GM08714 (cell line): ENCODE data around the gene FDCSP.

Source experiments
- H3K4me3 ChIP-seq: fragments of 200-500 bp; sonication (Bioruptor generic); 2 replicates; pipeline ENCODE4 v1.5.1; 2014; ENCODE audit warnings: mild to moderate bottlenecking, low read length, inconsistent platforms
- ZNF274 ChIP-seq: IDR thresholded peaks from 2 replicates; pipeline ENCODE4 v1.6.1; 2012; ENCODE audit warnings: mild to moderate bottlenecking, low read depth, low read length

FDCSP gene

DNA sequence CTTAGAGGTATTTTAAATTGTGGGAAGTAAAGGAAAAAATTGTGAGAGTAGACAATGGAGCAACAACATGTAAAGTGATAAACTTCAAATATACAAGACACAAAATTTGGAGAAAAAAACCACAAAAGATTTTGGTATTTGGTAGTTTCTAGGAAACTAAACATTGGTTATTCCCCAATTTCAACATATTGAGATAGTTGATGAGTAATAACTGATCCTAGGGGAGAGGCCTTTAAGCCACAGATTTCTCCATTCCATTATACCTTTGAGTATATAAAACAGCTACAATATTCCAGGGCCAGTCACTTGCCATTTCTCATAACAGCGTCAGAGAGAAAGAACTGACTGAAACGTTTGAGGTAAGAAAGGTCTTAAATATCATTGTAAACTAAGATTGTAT, at the start of gene FDCSP:
FDCSP (plus strand) TSS at position 301 of the 400 bp plus-strand sequence. CDS start 5,071 bp downstream, outside the sequence.
- TF ChIP-seq ZNF274 = no peak
- no peak within 1 kb of the TSS for H3K4me3 ChIP-seq

DNA sequence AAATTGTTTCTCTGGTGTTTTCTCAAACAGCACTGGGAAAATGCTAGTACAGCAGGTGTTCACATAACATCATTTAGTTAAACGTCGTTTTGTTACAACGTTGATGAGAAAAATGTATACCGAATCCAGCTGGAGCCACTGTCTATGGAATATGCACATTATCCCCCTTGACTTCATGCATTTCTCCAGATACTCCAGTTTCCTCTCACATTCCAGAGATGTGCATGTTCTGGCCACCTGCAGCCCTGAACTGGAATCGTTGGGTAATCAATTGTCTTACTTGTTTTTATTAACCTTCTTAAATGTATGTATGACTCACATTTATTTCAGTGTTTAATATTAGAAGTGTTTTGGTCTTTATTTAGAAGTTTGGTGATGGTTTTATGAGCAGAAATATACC, 48.8 kb upstream of the FDCSP start:
- no peak for TF ChIP-seq ZNF274
- H3K4me3 ChIP-seq = no peak overlapping the region

DNA sequence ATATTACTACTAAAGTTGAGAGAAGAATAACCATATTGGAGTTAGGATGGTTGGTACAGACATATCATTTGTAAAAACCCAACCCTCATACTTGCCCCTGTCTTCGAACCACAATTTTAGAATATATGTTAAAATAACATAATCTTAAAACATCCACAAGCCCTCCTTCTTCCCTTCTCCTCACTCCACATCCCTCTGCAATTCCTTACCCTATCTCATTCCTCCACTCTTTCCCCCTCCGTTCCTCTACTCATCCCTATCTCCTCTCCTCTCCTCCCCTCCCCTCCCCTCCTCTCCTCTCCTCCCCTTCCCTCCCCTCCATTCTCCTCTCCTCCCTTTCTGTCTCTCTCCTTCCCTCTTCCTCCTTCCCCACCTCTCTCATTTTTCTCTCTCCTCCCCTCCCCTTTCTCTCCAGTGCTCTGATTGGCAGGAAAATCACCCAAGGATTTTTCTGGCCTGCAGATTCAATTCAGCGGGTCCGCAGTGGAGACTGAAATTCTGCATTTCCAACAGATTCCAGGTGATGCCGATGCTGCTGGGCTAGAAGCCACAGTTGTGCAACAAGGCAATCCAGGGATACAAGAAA, 47.8 kb upstream of the FDCSP start:
- no peak for TF ChIP-seq ZNF274
- no peak overlapping the region for H3K4me3 ChIP-seq

DNA sequence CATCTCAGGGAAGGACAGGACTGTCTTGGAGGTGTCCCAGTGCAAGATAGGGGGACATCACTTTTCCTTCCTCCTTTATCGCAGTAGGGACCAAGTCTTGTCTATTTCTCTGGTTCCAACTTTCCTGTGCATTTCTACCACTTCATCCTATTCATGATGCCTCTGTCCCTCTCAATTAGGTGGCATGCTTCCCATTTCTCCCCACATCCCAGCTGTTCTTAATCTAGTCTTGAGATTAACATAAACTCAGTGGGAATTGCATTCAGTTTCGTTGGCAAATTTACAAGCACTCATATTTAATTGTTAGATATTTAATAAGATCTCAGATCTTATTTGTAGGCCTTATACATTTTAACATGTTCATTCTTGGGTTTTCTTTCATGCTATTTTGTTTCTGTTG, 46.1 kb upstream of the FDCSP start:
- no peak for TF ChIP-seq ZNF274
- H3K4me3 ChIP-seq = no peak overlapping the region

DNA sequence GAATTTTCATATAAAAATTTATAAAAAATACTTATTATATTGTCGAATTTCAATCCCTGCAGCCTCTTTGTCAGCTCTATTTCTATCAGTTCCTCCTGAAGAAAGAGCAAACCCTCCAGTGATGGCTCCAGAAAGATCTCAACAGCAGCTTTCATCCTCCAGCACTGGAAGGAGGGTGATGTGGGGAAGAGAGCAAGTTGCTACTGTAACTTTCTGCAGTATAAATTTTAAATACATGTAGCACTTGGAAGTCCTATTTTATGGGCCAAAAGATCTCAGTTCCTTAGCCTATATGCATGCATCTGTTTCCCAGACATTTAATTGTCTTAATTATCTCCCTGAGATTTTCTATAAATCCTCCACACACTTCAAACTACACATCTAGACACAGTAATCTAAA, 44.1 kb upstream of the FDCSP start:
- no peak overlapping the region for H3K4me3 ChIP-seq
- TF ChIP-seq ZNF274 = no peak

DNA sequence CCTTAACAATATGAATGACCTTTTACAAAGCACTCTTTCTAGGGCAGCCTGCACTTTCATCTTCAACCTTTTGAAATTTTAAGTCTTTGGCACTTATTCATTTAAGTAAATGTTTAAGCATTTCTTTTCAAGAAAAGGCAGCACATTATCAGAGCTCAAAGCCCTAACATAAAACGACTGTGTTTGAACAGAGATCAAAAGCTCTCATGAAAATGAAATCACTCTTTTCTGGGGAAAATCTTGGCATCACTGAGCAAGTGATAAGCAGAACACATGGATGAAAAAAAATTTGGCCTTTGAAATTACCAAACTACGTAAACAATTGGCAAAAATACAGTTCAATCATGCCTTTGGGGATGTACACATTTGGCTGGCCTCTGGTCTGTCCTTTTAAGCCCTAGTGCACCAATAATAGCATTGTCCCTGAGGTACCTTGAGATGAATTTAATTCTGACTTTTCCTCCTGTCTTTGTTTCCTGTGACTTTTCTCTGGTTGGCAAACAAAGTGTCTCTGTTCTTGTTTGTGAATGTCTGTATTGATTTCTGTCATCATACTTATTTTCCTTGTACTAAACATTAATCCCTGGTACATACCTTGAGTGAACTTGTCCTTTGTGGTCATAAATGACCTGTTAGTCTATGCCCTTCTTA, 43.3 kb upstream of the FDCSP start:
- H3K4me3 ChIP-seq = no peak overlapping the region
- TF ChIP-seq ZNF274 = no peak

DNA sequence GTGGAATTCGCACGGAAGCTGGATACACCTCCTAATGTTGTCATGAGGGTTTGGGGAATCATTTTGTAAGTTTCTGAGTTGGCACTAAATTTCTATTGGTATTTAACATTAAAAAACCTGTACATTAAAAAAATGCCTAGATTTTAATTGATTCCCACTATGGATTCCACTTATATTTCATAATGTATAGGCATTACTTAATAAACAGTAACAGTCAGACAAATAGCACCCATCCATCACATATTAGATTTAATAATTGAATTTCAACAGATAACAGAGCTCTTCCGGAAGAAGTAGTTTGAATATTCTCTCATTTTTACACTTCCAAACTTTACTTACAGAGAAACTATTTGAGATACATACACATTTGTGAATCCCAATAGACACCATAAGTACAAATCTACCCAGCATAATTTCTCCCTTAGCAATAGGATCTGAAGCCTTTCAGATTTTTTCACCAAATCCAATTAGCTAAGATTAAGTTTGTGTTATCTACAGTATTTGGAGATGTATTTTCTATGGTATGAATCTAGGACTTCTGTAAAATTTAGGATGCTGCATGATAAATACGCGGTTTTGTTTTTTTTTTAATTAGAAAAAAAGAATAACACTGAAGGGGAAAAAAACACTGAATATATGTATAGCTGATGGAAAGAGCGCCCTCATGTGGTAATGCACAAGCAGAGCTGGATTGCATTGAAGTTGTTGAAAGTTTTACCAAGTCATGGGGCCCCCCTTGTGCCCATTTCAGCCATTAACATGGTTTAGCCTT, 42.6 kb upstream of the FDCSP start:
- no peak overlapping the region for H3K4me3 ChIP-seq
- no peak for TF ChIP-seq ZNF274

DNA sequence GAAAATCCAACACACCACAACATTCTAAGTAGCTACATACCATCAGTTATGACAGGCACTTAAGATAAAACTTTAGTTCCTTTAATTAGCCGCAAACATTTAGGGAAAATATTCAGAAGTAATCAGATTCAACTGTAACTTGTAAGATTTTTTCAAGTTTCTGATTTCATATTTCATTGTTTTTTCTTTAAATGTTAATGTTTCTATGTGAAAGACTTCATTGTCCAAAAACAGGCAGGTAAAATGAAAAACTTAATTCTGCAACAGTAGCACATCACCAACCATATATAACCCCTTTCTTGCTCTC, 42.0 kb upstream of the FDCSP start:
- TF ChIP-seq ZNF274 = no peak

DNA sequence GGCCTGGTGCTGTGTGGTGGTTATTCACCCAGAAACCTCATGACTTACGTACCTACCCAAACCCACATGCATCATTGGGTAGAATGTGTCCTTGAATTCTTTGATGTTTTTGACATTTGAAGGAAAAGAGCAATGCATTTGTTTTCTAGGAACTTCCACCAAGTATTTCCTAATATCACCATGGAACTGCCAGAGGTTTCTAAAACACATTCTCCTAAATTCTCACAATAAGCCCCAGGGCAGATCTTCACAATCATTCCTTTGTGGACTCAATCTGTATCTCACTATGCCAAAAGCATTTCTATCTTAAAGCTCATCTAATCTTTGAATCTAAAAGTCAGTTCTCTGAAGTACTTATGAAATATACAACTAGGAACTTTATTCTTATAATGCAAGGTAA, 38.7 kb upstream of the FDCSP start:
- H3K4me3 ChIP-seq = no peak overlapping the region
- no peak for TF ChIP-seq ZNF274

More for the DNA sequence above, 42.0 kb upstream of the FDCSP start:
- H3K4me3 ChIP-seq = no peak overlapping the region

DNA sequence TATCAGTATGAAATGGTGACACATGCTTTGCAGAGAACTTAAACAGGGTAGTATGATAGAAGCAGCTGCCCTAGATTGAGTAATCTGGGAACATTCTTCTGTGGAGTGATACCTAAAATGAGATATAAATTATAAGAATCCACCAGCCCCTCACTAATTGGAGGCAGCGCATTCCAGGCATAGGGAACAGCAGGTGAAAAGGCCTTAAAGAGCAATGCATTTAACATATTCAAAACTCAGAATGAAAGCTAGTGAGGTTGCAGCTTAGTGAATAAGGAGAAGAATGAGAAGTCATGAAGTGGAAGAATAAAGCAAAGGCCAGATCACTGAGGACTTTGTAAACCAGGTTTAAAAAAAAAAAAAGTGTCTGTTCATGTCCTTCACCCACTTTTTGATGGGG, 35.3 kb upstream of the FDCSP start:
- no peak overlapping the region for H3K4me3 ChIP-seq
- no peak for TF ChIP-seq ZNF274

DNA sequence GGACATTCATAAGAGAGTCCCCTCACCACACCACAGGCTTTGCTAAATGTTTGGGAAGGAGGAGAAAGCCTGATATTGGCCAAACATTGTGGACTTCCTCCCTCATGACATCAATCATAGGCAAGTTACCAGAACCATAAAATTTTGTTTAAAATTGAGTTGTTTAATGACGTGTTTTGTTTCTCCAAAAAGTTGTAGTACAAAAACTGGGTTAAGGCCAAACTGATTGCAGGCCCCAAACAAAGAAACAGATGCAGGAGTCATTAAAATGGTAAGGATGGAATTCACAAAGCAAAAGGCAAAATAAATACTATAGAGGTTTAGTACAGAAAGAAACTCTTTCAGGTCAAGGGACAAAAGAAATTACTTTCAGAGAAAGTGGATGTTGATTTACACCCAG, 34.3 kb upstream of the FDCSP start:
- no peak for TF ChIP-seq ZNF274
- H3K4me3 ChIP-seq = no peak overlapping the region

DNA sequence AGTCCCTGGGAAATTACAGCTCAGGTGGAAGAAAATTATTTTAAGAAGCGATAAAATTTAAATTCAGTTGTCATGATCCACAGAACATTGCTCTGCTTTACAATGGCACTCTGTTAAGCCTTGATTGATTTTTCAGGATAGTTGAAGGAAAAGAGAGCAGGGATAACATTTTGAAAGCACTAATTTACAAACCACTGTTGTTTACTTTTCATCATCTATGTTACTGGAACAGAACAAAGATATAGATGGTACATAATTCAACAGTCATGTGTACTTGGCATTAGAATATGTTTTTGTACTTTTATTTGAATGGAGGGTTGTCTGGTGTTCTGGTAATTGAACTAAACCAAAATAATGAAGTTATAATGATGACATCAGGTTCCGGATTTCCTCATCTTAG, 33.0 kb upstream of the FDCSP start:
- no peak overlapping the region for H3K4me3 ChIP-seq
- TF ChIP-seq ZNF274 = no peak

DNA sequence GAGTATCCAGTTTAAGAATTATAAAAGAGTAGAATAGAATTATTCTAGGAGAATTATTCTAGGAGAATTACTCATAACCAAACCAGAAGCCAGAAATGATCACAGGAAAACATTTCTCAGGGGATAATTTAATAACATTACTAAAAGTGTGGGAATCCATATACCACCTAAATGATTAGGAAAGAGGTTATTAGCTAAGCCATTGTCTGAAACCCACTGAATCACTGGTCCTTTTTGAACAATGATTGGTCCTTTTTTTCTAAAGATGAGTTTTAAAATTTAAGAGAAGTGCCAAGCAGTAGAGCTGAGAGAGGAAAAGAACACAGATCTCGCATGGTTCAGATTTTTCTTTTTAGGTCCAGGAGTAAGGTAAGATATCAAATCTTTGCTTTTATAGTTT, 30.5 kb upstream of the FDCSP start, which contains the start of gene ODAM:
ODAM (plus strand) TSS at position 301 of the 400 bp plus-strand sequence. CDS start 819 bp downstream, outside the sequence.
- no peak within 1 kb of the TSS for H3K4me3 ChIP-seq
- no peak for TF ChIP-seq ZNF274

DNA sequence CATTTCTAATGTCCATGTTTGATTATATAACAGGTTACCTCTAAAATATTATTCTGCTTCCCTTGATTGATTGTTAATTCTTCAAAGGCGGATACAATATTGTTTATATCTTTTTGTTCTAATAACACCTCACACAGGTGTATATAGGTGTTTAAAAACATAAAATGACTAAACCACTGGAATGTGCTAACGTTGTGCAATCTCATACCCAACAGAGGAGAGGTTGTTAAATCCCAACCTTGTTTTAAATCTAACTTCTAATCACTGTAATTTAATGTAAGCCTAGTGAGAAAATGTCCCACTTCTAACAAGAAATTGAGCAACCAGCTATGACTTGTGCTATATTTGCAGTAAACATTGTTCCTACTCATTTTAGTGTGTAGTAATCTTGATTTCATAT, 29.1 kb upstream of the FDCSP start:
- no peak overlapping the region for H3K4me3 ChIP-seq
- no peak for TF ChIP-seq ZNF274

DNA sequence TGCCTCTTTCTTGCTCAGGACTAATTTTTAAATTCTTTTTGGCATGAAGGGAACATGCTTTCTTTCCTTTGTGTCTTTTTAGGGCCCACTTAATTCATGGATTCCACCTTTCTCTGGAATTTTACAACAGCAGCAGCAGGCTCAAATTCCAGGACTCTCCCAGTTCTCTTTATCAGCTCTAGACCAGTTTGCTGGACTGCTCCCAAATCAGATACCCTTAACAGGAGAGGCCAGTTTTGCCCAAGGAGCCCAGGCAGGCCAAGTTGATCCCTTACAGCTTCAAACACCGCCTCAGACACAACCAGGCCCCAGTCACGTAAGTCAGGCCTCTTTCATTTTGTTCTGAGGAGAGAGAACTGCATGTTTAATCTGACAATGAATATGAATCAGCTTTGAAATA, 28.1 kb upstream of the FDCSP start:
- no peak overlapping the region for H3K4me3 ChIP-seq

More for the DNA sequence above, 28.1 kb upstream of the FDCSP start:
- no peak for TF ChIP-seq ZNF274
